ENCODE data around the gene CD28. TPM values are rescaled to one million over a fixed set of nuclear protein-coding genes. Genes with fewer than 3 reads are reported as not detected.

Gene CD28
- total and polyA plus RNA-seq, 2 donors (not counting 1 experiment from before 2014, with no cell fraction given): 0.03 TPM; not detected in 1

- no peak overlapping the region for H3K4me2 ChIP-seq (ENCODE audit: extremely low read depth, insufficient read depth, low read length)
- no peaks in the 10 kb centered on the region for H3K9me3 ChIP-seq (ENCODE audit: control insufficient read depth, insufficient read depth, low read depth, low read length)
- no peaks in the 10 kb centered on the region for H3K79me2 ChIP-seq (ENCODE audit: control insufficient read depth, insufficient read depth, low read length)
- H3K27me3 ChIP-seq (ENCODE audit: control insufficient read depth, insufficient read depth, low read length): no peaks in the 10 kb centered on the region
- no peaks in the 10 kb centered on the region for H3K36me3 ChIP-seq (ENCODE audit: control insufficient read depth, insufficient read depth, low read length)
- no peak for DNase-seq (ENCODE audit: low read depth in 2 of 2)
- H3K27ac ChIP-seq (ENCODE audit: insufficient read depth, low read length): no peak overlapping the region
- H3K4me1 ChIP-seq (ENCODE audit: control insufficient read depth, extremely low read depth, insufficient read depth, low read length): peaks cover 21% of the 10 kb centered on the region
- no peak overlapping the region for H2AFZ ChIP-seq (ENCODE audit: low read length)
- no peak overlapping the region for H3K4me3 ChIP-seq (replicated peaks in 1 of 4; ENCODE audit: control extremely low read depth in 1 of 4, insufficient read depth in 1 of 4, low read depth in 3 of 4, low read length in 4 of 4)
- H3K9ac ChIP-seq (ENCODE audit: insufficient read depth, low read length): no peak overlapping the region
- H4K20me1 ChIP-seq (ENCODE audit: control insufficient read depth, extremely low read depth, insufficient read depth, low read length): no peaks in the 10 kb centered on the region
- TF ChIP-seq EZH2 (IDR thresholded peaks at IDR 0.05; ENCODE audit: low read length, missing control alignments) (no peak), CTCF (conservative IDR thresholded peaks at IDR 0.05 in 1 of 2, IDR thresholded peaks at IDR 0.05 in 1 of 2; ENCODE audit: low read depth in 1 of 2, low read length in 2 of 2) (no peak)
Observed at GRCh38 chr2:203679401-203679800, 27.0 kb upstream of the CD28 start.

- Histone ChIP-seq H2AFZ (ENCODE audit: low read length) (no peak overlapping the region), H3K79me2 (ENCODE audit: control insufficient read depth, insufficient read depth, low read length) (no peaks in the 10 kb centered on the region), H3K27me3 (ENCODE audit: control insufficient read depth, insufficient read depth, low read length) (no peaks in the 10 kb centered on the region), H4K20me1 (ENCODE audit: control insufficient read depth, extremely low read depth, insufficient read depth, low read length) (no peaks in the 10 kb centered on the region), H3K4me1 (ENCODE audit: control insufficient read depth, extremely low read depth, insufficient read depth, low read length) (peaks cover 30% of the 10 kb centered on the region), H3K4me3 (replicated peaks in 1 of 4; ENCODE audit: control extremely low read depth in 1 of 4, insufficient read depth in 1 of 4, low read depth in 3 of 4, low read length in 4 of 4) (no peak overlapping the region), H3K9me3 (ENCODE audit: control insufficient read depth, insufficient read depth, low read depth, low read length) (no peaks in the 10 kb centered on the region), H3K4me2 (ENCODE audit: extremely low read depth, insufficient read depth, low read length) (no peak overlapping the region), H3K27ac (ENCODE audit: insufficient read depth, low read length) (peak overlapping the region; percentile 30), H3K9ac (ENCODE audit: insufficient read depth, low read length) (no peak overlapping the region), H3K36me3 (ENCODE audit: control insufficient read depth, insufficient read depth, low read length) (no peaks in the 10 kb centered on the region)
- no peak for TF ChIP-seq EZH2 (IDR thresholded peaks at IDR 0.05; ENCODE audit: low read length, missing control alignments)
- TF ChIP-seq CTCF (conservative IDR thresholded peaks at IDR 0.05 in 1 of 2, IDR thresholded peaks at IDR 0.05 in 1 of 2; ENCODE audit: low read depth in 1 of 2, low read length in 2 of 2): no peak
- peak in 1 of 2 donors; percentile 41 for DNase-seq (ENCODE audit: low read depth in 2 of 2)
Observed at GRCh38 chr2:203681978-203682377, 24.5 kb upstream of the CD28 start.

GRCh38 chr2:203682688-203683130 lies 23.7 kb upstream of the CD28 start:
- Histone ChIP-seq H3K79me2 (ENCODE audit: control insufficient read depth, insufficient read depth, low read length) (no peaks in the 10 kb centered on the region), H3K4me3 (replicated peaks in 1 of 4; ENCODE audit: control extremely low read depth in 1 of 4, insufficient read depth in 1 of 4, low read depth in 3 of 4, low read length in 4 of 4) (no peak overlapping the region), H3K27me3 (ENCODE audit: control insufficient read depth, insufficient read depth, low read length) (no peaks in the 10 kb centered on the region), H4K20me1 (ENCODE audit: control insufficient read depth, extremely low read depth, insufficient read depth, low read length) (no peaks in the 10 kb centered on the region), H3K4me2 (ENCODE audit: extremely low read depth, insufficient read depth, low read length) (no peak overlapping the region), H3K9me3 (ENCODE audit: control insufficient read depth, insufficient read depth, low read depth, low read length) (no peaks in the 10 kb centered on the region), H3K4me1 (ENCODE audit: control insufficient read depth, extremely low read depth, insufficient read depth, low read length) (peaks cover 36% of the 10 kb centered on the region), H2AFZ (ENCODE audit: low read length) (no peak overlapping the region), H3K27ac (ENCODE audit: insufficient read depth, low read length) (peak overlapping the region; percentile 91), H3K36me3 (ENCODE audit: control insufficient read depth, insufficient read depth, low read length) (no peaks in the 10 kb centered on the region), H3K9ac (ENCODE audit: insufficient read depth, low read length) (no peak overlapping the region)
- TF ChIP-seq EZH2 (IDR thresholded peaks at IDR 0.05; ENCODE audit: low read length, missing control alignments): no peak
- TF ChIP-seq CTCF (conservative IDR thresholded peaks at IDR 0.05 in 1 of 2, IDR thresholded peaks at IDR 0.05 in 1 of 2; ENCODE audit: low read depth in 1 of 2, low read length in 2 of 2): no peak
- DNase-seq (ENCODE audit: low read depth in 2 of 2): peak; percentile 76 to 77
